NCI-H1436 (cell line): ENCODE measurements around the gene PRKCH.
"Not testable (repeated sequence)": the region's sequence is repeated elsewhere in the genome, so short reads cannot be mapped to it uniquely, and the experiment has no call there.

Source experiments
- DNase-seq: peaks from one replicate; lab custom pipeline; 2025; lab: John Stamatoyannopoulos, UW

Gene PRKCH

DNA sequence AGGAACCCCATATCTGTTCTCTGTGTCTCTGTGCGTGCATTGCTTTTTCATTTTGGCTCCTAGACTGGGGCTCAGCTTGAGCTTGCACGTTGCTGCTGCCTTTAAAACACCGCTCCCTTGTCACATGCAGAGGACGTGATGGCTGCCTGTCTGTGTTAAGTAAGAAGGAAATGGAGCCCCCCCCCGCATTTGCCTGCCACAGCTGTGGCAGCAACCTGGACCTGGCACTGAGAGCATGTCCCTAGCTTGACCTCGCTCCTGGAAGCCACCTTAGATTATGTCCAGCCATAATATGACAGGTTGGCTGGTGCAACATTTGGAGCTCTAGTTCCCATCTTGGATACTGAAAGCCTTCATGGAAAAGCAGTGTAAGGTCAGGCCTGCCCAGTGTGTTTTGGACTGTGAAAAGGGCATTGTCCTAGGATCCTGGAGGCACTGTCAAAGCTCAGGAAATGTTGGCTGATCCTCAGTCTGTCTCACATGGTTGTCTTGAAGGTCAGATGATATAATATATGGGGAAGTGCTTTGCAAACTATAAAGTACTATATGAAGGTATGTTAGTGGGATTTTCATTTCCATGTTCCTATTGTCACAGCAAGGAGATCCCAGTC, 73.8 kb downstream of the PRKCH start:
- no peak for DNase-seq

DNA sequence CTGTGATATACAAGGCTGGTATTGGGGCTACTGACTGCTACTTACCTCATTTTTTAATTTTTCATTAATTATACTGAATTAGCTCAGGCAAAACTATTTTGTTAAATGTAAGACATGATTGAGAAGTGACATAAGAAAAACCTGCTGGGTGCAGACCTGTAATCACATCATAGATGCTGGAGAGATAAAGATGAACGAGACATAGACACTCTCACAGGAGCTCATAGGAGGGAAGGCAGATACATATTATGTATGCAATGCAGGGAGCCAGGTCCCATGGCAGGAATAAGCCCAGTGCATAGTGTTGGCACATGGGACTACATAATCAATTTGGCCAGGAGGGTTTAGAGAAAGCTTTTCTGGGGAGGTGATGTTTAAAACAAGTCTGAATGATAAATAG, 74.9 kb downstream of the PRKCH start:
- no peak for DNase-seq

GRCh38 chr14:61396694-61397093, 75.3 kb downstream of the PRKCH start:
- DNase-seq, result no peak

DNA sequence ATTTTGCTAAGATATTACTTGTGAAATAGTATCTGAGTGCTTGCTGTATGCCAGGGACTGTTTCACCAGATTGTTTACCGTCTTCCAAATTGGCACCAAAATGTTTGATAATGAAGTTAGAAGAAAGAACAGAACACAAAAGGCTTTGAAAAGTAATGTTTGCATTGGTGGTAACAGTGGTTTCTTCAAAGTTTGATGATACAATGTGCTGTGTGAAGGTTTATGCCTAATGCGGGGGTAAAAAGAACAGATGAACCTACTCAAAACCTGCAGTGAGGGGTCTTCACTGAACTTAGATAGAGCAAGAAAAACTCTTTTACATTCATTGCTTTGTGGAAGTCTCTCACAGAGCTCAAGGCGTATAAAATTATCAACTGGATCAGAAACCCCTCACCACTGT, 76.2 kb downstream of the PRKCH start:
- DNase-seq, result no peak

- no peak for DNase-seq
Observed at GRCh38 chr14:61398221-61398620, 76.8 kb downstream of the PRKCH start.

GRCh38 chr14:61399365-61399764, 78.0 kb downstream of the PRKCH start:
- DNase-seq, result no peak

- no peak for DNase-seq
Observed at GRCh38 chr14:61401461-61401860, 80.1 kb downstream of the PRKCH start.

- DNase-seq, result no peak
Observed at GRCh38 chr14:61403411-61403810, 82.0 kb downstream of the PRKCH start.

- no peak for DNase-seq
Observed at GRCh38 chr14:61404637-61405036, 83.3 kb downstream of the PRKCH start.

GRCh38 chr14:61406198-61406597, 84.8 kb downstream of the PRKCH start:
- peak; percentile 52 for DNase-seq

DNA sequence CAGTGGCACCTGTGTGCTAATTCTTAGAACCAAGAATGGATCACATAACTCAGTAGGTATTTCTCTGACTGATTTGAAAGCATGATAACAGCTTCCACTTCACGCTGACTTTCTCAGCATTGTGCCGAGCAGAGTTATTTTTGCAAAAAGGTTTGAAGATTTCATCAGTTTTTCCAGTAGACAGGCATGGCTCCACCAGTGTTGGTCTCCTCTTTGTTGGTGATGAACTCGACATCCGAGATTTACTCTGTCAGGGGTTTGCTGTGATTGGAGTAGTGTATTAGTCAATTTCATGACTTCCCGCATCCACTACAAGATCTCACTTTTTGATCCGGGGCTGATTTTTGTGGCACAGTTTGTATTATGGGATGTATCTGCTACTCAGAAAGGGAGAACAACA, 85.3 kb downstream of the PRKCH start:
- DNase-seq, result no peak

GRCh38 chr14:61408498-61408897, 87.1 kb downstream of the PRKCH start:
- DNase-seq, result no peak

DNA sequence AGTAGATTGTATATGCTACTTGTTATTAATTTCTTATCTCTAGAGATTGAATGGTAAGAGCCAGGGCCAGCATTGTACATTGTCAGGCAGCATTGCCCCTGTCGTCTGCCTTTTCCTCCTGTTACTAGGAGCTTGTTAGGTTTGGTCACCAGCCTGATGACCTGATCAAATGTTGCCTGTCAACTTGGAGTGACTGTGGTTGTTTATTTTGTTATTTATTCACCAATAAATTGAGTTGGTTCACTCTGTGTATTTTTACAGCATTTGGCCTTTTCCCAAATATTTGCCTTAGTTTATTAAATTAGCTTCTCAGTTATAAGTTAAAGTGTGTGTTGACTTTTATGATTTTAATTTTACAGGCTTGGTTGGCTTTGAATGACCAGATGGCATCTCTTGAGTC, 88.4 kb downstream of the PRKCH start:
- no peak for DNase-seq

- DNase-seq, result not testable (repeated sequence)
Observed at GRCh38 chr14:61415934-61416333, 94.6 kb downstream of the PRKCH start.

DNA sequence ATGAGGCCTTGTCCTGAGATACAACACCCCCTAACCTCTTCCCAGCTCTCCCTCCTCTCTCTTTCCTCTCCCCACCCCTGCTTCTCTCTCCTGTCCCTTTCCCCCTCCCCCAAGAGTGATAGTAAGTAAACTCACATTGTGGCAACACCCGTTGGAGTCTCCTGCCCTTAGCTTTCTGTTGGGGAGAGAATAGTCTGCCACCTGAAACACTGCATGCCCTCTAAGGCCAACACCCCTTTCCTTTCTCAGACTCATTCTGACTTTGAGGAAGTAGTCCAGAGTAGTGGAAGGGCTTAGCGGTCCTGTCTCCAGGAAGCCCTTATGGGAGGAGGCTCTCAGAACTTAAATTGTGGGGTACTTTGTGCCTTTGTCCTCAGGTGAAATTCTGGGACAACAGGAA, 95.2 kb downstream of the PRKCH start:
- DNase-seq, result no peak

DNA sequence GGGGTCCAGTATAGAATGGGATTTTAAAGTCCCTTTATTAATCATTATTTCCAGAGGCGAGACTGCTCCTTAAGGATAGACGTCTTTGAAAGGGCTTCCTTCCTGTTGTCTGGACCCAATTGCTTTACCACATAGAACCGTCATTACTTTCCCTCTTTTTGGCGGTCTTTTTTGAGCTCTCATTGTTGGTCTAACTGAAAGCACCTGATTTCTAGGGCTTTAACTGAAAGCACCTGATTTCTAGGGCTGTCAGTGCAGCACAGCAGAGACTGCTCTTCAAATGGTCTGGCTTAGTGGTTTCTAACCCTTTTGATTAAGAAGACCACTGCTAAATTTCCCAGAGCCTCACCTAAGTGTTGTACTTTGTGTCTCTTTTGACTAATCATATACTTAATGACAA, 95.8 kb downstream of the PRKCH start:
- DNase-seq, result no peak

- no peak for DNase-seq
Observed at GRCh38 chr14:61417883-61418455, 96.6 kb downstream of the PRKCH start.

GRCh38 chr14:61418746-61419145, 97.4 kb downstream of the PRKCH start:
- DNase-seq, result no peak

DNA sequence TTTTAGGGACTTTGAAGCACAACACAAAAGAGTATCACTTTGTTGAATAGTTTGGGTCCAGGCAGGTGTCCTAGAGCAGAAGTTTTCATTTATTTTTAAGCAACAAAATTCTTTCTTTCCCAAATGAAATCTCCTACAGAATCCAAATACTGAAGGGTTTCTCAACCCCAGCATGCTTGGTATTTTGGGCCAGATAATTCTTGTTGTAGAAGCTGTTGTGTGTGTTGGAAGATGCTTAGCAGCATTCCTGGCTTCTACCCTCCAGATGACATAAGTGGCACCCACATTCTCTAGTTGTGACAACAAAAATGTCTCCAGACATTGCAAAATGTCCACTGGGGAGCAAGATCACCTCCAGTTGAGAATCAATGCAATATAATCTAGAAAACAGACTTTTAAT, 97.8 kb downstream of the PRKCH start:
- DNase-seq, result no peak

GRCh38 chr14:61420326-61420725, 98.9 kb downstream of the PRKCH start:
- no peak for DNase-seq

- no peak for DNase-seq
Observed at GRCh38 chr14:61421212-61421923, 100.0 kb downstream of the PRKCH start.

- no peak for DNase-seq
Observed at GRCh38 chr14:61426048-61426447, 104.7 kb downstream of the PRKCH start.

GRCh38 chr14:61428261-61428660, 106.9 kb downstream of the PRKCH start:
- DNase-seq, result no peak

- no peak for DNase-seq
Observed at GRCh38 chr14:61429316-61429715, 107.9 kb downstream of the PRKCH start.
